Naive B cell (primary cell): Measurements from ENCODE around the gene ACBD5. TPM values are rescaled to one million over a fixed set of nuclear protein-coding genes. Genes with fewer than 3 reads are reported as not detected.
"Not testable (repeated sequence)": the region's sequence is repeated elsewhere in the genome, so short reads cannot be mapped to it uniquely, and the experiment has no call there.

Source experiments
- ATAC-seq, 2 donors: fragments of 150-1000 bp; cut with Tn5 transposase; 2 replicates each; pipeline ENCODE4 v1.10.0; 2021; ENCODE audit warnings: low read depth in 2 of 2, mild to moderate bottlenecking in 2 of 2, moderate library complexity in 2 of 2
- DNase-seq: peaks from one replicate; pipeline ENCODE4 v3.0.0; 2022
- H3K27ac Mint-ChIP-seq, 6 donors: one replicate each; pipeline ENCODE4 v1.8.0; 2020 to 2022; ENCODE audit warnings: mild to moderate bottlenecking in 6 of 6, mixed read lengths in 6 of 6, moderate library complexity in 5 of 6, inconsistent platforms in 2 of 6
- H3K27me3 Mint-ChIP-seq, 3 donors: one replicate each; pipeline ENCODE4 v1.8.0; 2021 to 2022; ENCODE audit warnings: mixed read lengths in 3 of 3, mild to moderate bottlenecking in 1 of 3
- H3K36me3 Mint-ChIP-seq, 2 donors: one replicate each; pipeline ENCODE4 v1.8.0; 2020 to 2022; ENCODE audit warnings: mixed read lengths in 2 of 2, inconsistent platforms in 1 of 2, mild to moderate bottlenecking in 1 of 2
- H3K4me1 Mint-ChIP-seq, 3 donors: one replicate each; pipeline ENCODE4 v1.8.0; 2020 to 2022; ENCODE audit warnings: mixed read lengths in 3 of 3, inconsistent platforms in 1 of 3, mild to moderate bottlenecking in 1 of 3, moderate library complexity in 1 of 3
- H3K4me3 Mint-ChIP-seq, 8 donors: one replicate each; pipeline ENCODE4 v1.8.0; 2020 to 2022; ENCODE audit warnings: mild to moderate bottlenecking in 8 of 8, mixed read lengths in 8 of 8, moderate library complexity in 8 of 8, inconsistent platforms in 2 of 8
- H3K9me3 Mint-ChIP-seq, 7 donors: one replicate each; pipeline ENCODE4 v1.8.0; 2020 to 2022; ENCODE audit warnings: mixed read lengths in 7 of 7, mild to moderate bottlenecking in 5 of 7, inconsistent platforms in 2 of 7, moderate library complexity in 1 of 7
- polyA plus RNA-seq, 6 donors: library from polyadenylated mRNA; unstranded; fragments of 300-500 nt; fragmentation: Illumina TruSeq; gene quantifications; one replicate each; pipeline ENCODE4 v1.2.3, GENCODE V29; 2021; ENCODE audit warnings: low read depth in 6 of 6

The ACBD5 gene
- polyA plus RNA-seq, 6 donors from 2014 or later = 8.1 to 16.1 (median 12.0) TPM

DNA sequence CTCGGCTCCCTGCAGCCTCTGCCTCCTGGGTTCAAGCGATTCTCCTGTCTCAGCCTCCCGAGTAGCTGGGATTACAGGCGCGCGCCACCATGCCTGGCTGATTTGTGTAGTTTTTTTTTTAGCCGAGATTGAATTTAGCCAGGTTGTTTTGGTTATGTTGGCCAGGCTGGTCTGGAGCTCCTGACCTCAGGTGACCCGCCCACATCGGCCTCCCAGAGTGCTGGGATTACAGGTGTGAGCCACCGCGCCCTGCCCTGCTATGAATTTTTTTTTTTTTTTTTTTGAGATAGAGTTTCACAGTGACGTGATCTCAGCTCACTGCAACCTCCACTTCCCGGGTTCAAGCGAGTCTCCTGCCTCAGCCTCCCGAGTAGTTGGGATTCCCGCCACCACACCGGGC, 84.0 kb downstream of the ACBD5 start:
- ATAC-seq = not testable (repeated sequence)
- H3K4me1 Mint-ChIP-seq = peaks cover 32 to 43% (median 41%) of the 10 kb centered on the region in 3 donors

DNA sequence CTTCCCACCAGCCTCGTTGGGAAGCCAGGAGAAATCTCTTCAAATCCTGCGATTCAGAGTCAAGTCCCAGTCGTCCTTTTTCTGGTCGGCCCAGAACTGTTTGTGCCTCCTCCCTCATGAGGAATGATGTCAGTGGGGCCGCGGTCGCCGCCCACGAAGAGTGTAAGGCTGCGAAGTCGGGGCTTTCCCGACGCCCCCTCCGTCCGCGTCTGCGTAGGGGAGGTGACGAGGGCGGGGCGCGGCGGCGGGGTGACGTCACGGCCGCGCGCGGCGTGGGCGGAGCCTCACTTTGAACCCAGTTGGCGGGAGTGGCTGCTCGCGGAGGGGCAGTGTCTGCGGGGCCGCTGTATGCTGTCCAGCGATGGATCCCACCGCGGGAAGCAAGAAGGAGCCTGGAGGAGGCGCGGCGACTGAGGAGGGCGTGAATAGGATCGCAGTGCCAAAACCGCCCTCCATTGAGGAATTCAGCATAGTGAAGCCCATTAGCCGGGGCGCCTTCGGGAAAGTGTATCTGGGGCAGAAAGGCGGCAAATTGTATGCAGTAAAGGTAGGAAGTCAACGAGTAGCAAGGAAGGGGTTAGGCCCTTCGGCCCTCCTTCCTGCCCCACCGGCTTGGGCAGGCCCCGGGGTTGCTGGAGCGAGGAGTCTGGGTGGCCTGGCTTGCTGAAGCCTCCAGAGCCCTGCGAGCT, 85.4 kb downstream of the ACBD5 start, which contains the start of gene MASTL:
MASTL (plus strand) TSS at position 287 of the 689 bp plus-strand sequence; CDS start at position 362, 75 bp downstream.
- H3K4me3 Mint-ChIP-seq = peak within 1 kb of the TSS; percentile 94 to 100 (median 100)
- H3K9me3 Mint-ChIP-seq = peaks cover 0 to 6% (median 0%) of the 10 kb centered on the region in 7 donors
- peak; percentile 79 to 80 for ATAC-seq
- no peaks in the 10 kb centered on the region for H3K27me3 Mint-ChIP-seq
- H3K27ac Mint-ChIP-seq = peak within 1 kb of the TSS; percentile 100
- peaks cover 35 to 55% (median 54%) of the 10 kb centered on the region in 3 donors for H3K4me1 Mint-ChIP-seq
- H3K36me3 Mint-ChIP-seq = peaks cover 8 to 13% of the 10 kb centered on the region in 2 donors
- DNase-seq = peak; percentile 95

More for the DNA sequence above, 84.0 kb downstream of the ACBD5 start:
- Mint-ChIP-seq H3K4me3 (peak overlapping the region in 7 of 8 donors; percentile 80 to 100 (median 99)), H3K36me3 (peaks cover 8 to 14% of the 10 kb centered on the region in 2 donors), H3K27ac (peak overlapping the region in 4 of 6 donors; percentile 97 to 100 (median 100))
- not testable (repeated sequence) for H3K27me3 Mint-ChIP-seq, H3K9me3 Mint-ChIP-seq, DNase-seq

DNA sequence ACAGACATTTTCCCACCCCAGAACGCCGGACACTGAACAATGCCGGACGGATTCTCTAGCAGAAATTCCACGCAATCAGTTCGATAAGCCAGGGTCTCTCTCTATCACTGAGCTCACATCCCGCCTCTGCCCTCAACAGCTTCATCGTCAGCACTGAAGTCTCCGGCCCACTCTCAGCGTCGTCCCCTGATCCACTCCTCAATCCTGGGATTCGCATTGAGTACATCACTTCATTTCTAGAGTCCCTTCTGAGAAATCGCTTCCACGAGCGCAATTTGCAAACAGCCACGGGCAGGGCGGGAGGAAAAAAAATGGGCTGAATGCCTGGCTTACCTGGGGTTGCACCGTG, 86.8 kb downstream of the ACBD5 start:
- H3K9me3 Mint-ChIP-seq = peaks cover 0 to 6% (median 0%) of the 10 kb centered on the region in 7 donors
- H3K36me3 Mint-ChIP-seq = peaks cover 8 to 13% of the 10 kb centered on the region in 2 donors
- peak; percentile 0 to 1 for ATAC-seq
- no peaks in the 10 kb centered on the region for H3K27me3 Mint-ChIP-seq
- DNase-seq = no peak
- peak overlapping the region; percentile 94 to 100 (median 100) for H3K4me3 Mint-ChIP-seq
- H3K4me1 Mint-ChIP-seq = peaks cover 36 to 59% (median 55%) of the 10 kb centered on the region in 3 donors
- peak overlapping the region; percentile 100 for H3K27ac Mint-ChIP-seq

DNA sequence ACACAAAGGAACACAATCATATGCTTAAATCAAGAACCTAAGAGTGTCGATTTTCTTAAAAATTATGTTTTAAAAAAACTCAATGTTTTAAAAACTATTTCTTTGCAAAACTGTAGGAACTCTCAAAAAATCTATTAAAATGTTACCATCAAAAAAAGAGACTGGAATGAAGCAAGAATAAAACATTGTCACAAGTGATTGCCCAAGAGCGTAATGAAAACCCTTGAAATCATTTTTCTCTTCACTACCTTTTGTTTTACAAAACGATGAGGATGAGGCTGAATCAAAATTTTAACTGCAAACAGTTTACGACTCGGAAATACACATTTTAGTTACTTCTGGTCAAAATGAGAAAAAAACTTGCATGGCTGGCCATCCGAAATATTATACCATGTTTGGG, 87.3 kb downstream of the ACBD5 start:
- H3K36me3 Mint-ChIP-seq = peaks cover 8 to 13% of the 10 kb centered on the region in 2 donors
- no peak for ATAC-seq
- peak overlapping the region; percentile 100 for H3K27ac Mint-ChIP-seq
- no peak for DNase-seq
- peaks cover 0 to 6% (median 0%) of the 10 kb centered on the region in 7 donors for H3K9me3 Mint-ChIP-seq
- peaks cover 36 to 59% (median 55%) of the 10 kb centered on the region in 3 donors for H3K4me1 Mint-ChIP-seq
- no peaks in the 10 kb centered on the region for H3K27me3 Mint-ChIP-seq
- H3K4me3 Mint-ChIP-seq = peak overlapping the region; percentile 94 to 100 (median 100)

DNA sequence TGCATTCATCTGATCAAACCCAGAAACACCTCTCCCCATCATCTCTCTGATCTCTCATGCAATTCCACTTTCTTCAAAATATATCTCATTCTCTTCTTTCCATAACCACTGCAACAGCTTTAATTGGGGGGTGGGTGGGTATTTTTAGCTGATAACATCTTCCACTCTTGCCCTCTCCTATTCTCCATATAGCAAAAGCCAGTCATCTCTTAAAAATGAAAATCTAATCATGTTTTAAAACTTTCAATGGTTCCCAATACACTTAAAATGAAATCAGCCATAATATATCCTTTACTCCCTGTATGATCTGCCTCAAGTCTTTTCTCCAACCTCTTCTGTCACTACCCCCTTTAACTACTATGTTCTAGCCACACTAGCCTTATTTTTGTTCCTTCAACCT, 87.9 kb downstream of the ACBD5 start:
- peaks cover 0 to 6% (median 0%) of the 10 kb centered on the region in 7 donors for H3K9me3 Mint-ChIP-seq
- H3K27me3 Mint-ChIP-seq = no peaks in the 10 kb centered on the region
- H3K4me3 Mint-ChIP-seq = peak overlapping the region; percentile 17 to 100 (median 98)
- peak overlapping the region in 4 of 6 donors; percentile 12 to 100 (median 100) for H3K27ac Mint-ChIP-seq
- DNase-seq = no peak
- no peak for ATAC-seq
- peaks cover 36 to 57% (median 55%) of the 10 kb centered on the region in 3 donors for H3K4me1 Mint-ChIP-seq
- peaks cover 8% of the 10 kb centered on the region in 2 donors for H3K36me3 Mint-ChIP-seq

DNA sequence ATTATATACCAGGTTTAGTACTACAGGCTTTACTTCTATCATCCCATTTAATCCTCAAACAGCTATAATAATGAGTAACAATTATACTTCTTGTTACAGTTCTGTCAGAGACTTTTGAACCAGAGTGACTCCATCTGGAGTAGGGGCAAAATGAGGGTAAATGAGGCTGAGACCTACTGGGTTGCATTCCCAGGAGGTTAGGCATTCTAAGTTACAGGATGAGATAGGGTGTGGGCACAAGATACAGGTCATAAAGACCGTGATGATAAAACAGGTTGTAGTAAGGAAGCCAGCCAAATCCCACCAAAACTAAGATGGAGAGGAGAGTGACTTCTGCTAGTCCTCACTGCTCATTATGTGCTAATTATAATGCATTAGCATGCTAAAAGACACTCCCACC, 90.3 kb downstream of the ACBD5 start:
- no peak for DNase-seq
- Mint-ChIP-seq H3K27ac (peak overlapping the region in 1 of 6 donors; percentile 48), H3K9me3 (peaks cover 0 to 6% (median 0%) of the 10 kb centered on the region in 7 donors), H3K4me1 (peaks cover 28 to 42% (median 42%) of the 10 kb centered on the region in 3 donors), H3K27me3 (no peaks in the 10 kb centered on the region), H3K4me3 (peak overlapping the region in 3 of 8 donors; percentile 19 to 69 (median 30)), H3K36me3 (peaks cover 8 to 18% of the 10 kb centered on the region in 2 donors)
- ATAC-seq = no peak

DNA sequence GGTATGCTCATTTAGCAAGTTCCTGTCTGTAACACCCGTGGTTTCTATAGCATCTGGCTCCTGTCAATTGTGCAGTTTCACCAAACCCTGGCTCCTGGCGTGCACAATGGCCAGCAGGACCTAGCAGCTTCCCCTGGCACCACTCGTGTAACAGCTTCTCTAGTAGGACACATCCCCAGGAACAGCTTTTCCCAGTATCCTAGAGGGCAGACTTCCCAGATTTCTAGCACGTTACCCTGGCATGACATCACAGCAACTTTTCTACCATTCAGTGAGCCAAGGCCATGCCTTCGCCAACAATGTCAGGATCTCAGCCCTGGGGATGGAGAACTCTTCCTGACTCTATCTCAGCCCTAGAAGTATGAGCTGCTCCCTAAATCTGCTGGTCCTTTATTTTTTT, 92.9 kb downstream of the ACBD5 start:
- no peaks in the 10 kb centered on the region for H3K9me3 Mint-ChIP-seq
- H3K4me1 Mint-ChIP-seq = peaks cover 18 to 28% (median 23%) of the 10 kb centered on the region in 3 donors
- DNase-seq (no peak), ATAC-seq (no peak)
- peaks cover 0 to 9% of the 10 kb centered on the region in 2 donors for H3K36me3 Mint-ChIP-seq
- H3K4me3 Mint-ChIP-seq = no peak overlapping the region
- H3K27ac Mint-ChIP-seq = peak overlapping the region in 1 of 6 donors; percentile 76
- H3K27me3 Mint-ChIP-seq = no peaks in the 10 kb centered on the region

DNA sequence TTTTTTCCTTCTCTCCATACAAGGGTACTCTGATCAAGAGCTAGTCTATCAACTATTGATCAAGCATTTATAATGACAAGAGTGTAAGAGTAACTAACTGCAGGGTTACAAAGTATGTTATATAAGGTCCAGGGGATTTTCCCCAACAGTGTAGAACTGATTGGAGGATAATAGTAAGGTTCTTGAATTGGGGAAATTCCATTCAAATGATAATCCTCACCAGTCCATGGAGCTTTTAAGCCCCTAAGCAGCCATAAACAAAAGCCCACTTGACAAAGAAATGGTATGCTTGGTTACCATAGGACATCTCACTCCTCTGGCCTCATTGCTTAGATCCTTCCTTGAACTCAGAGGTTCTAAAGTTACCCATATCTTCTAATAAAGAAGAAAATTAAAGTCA, 94.7 kb downstream of the ACBD5 start:
- no peaks in the 10 kb centered on the region for H3K27me3 Mint-ChIP-seq
- ATAC-seq (peak; percentile 37 to 42), DNase-seq (no peak)
- peak overlapping the region in 3 of 6 donors; percentile 26 to 50 (median 28) for H3K27ac Mint-ChIP-seq
- peaks cover 8 to 15% (median 11%) of the 10 kb centered on the region in 3 donors for H3K4me1 Mint-ChIP-seq
- no peaks in the 10 kb centered on the region for H3K9me3 Mint-ChIP-seq
- H3K36me3 Mint-ChIP-seq = peaks cover 0 to 9% of the 10 kb centered on the region in 2 donors
- H3K4me3 Mint-ChIP-seq = no peak overlapping the region

Other genes with a start within 250 kb of the ACBD5 start
- gene ANKRD26, start 140.3 kb downstream of the ACBD5 start, polyA plus RNA-seq = 1 to 10 TPM in 5 of 6 donors, under 1 TPM in 1; 0.68 to 3.9 (median 1.6) TPM
- gene YME1L1, start 86.4 kb downstream of the ACBD5 start, polyA plus RNA-seq = 100 to 1,000 TPM in 3 of 6 donors, 10 to 100 TPM in 3; 96.1 to 123 (median 103) TPM
- 1 to 10 TPM in 5 of 6 donors, not detected in 1; 2.1 to 5.3 (median 4.5) TPM for gene MASTL, start 85.4 kb downstream of the ACBD5 start, polyA plus RNA-seq